ENCODE data around the gene UBFD1. TPM values are rescaled to one million over a fixed set of nuclear protein-coding genes. Genes with fewer than 3 reads are reported as not detected.

The UBFD1 gene
- total RNA-seq, 6 experiments from 2014 or later: 27.6 to 50.5 (median 37.4) TPM

GRCh38 chr16:23594186-23594585 lies 36.7 kb downstream of the UBFD1 start:
- no peak for ATAC-seq
- Histone ChIP-seq H3K4me3 (no peak overlapping the region), H3K36me3 (peaks cover 0 to 30% (median 14%) of the 10 kb centered on the region in 4 donors), H3K27ac (no peak overlapping the region), H3K27me3 (no peaks in the 10 kb centered on the region), H3K9me3 (no peaks in the 10 kb centered on the region), H3K4me1 (peaks cover 0 to 13% (median 6%) of the 10 kb centered on the region in 4 donors)
- TF ChIP-seq POLR2A (IDR thresholded peaks at IDR 0.05): no peak
- TF ChIP-seq, protein P1, sequence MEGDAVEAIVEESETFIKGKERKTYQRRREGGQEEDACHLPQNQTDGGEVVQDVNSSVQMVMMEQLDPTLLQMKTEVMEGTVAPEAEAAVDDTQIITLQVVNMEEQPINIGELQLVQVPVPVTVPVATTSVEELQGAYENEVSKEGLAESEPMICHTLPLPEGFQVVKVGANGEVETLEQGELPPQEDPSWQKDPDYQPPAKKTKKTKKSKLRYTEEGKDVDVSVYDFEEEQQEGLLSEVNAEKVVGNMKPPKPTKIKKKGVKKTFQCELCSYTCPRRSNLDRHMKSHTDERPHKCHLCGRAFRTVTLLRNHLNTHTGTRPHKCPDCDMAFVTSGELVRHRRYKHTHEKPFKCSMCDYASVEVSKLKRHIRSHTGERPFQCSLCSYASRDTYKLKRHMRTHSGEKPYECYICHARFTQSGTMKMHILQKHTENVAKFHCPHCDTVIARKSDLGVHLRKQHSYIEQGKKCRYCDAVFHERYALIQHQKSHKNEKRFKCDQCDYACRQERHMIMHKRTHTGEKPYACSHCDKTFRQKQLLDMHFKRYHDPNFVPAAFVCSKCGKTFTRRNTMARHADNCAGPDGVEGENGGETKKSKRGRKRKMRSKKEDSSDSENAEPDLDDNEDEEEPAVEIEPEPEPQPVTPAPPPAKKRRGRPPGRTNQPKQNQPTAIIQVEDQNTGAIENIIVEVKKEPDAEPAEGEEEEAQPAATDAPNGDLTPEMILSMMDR (IDR thresholded peaks at IDR 0.05): no peak
- DNase-seq: no peak
- intact Hi-C loops (cut with DNase I): no loop called here
- WGBS (ENCODE audit: insufficient coverage, low coverage, low lambda C conversion rate, missing lambda C conversion rate): 100% methylated on average over 7 of the region's 12 CpGs

- TF ChIP-seq POLR2A (IDR thresholded peaks at IDR 0.05): no peak
- TF ChIP-seq, protein P1 (IDR thresholded peaks at IDR 0.05): no peak
- 14% methylated on average over 25 of the region's 34 CpGs for whole genome bisulfite sequencing (ENCODE audit: insufficient coverage, low coverage, low lambda C conversion rate, missing lambda C conversion rate)
- Histone ChIP-seq H3K27ac (peak overlapping the region; percentile 56 to 72 (median 58)), H3K4me3 (peak overlapping the region; percentile 90 to 97 (median 94)), H3K4me1 (peaks cover 0 to 13% (median 6%) of the 10 kb centered on the region in 4 donors), H3K36me3 (peaks cover 0 to 20% (median 7%) of the 10 kb centered on the region in 4 donors), H3K9me3 (no peaks in the 10 kb centered on the region), H3K27me3 (no peaks in the 10 kb centered on the region)
- intact Hi-C loops (cut with DNase I): no loop called here
- DNase-seq (no peak), ATAC-seq (peak; percentile 5 to 10 (median 8))
These were observed 37.9 kb downstream of the UBFD1 start for GRCh38 chr16:23595246-23595950.

DNA sequence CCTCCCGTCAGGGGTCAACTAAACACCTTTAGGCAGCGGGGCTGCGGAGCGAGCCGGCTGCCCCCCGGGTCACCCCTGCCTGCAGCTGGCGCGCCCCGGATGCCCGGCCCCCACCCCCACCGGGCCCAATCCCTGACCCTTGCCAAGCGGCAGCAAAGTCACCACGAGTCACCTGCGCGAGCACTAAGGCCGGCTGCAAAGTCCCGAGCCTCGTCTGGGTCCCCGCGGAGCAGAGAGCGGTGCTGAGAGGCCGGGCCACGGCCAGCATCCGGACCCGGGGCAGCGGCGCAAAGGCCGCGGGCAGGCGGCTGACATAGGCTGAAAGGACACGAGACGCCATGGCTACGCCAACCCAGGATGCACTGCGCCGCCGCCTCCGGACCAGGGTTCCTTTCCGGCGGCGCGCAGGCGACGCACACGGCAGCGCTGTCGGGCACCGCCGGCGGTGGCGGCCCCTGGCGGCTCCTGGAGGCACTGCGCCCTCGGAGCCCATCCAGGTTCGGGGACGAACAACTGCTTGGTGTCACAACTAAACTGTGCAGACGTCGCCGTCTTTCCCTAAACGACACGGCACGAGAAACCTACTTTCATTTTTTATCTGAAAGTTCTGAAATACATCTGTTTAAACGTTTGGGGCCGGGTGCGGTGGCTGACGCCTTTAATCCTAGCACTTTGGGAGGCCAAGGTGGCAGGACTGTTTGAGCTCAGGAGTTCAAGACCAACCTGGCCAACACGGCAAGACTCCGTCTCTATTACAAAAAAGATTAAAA lies 38.6 kb downstream of the UBFD1 start, which contains the start of gene NDUFAB1:
TSS of gene NDUFAB1 (minus strand) at position 366 of the 770 bp plus-strand sequence. CDS start at position 340, 26 bp downstream.
- intact Hi-C loops (cut with DNase I): no loop called here
- ATAC-seq (peak; percentile 99 to 100 (median 100)), DNase-seq (peak; percentile 92 to 94 (median 93))
- 1% methylated on average over 33 of the region's 67 CpGs for WGBS (ENCODE audit: insufficient coverage, low coverage, low lambda C conversion rate, missing lambda C conversion rate)
- Histone ChIP-seq H3K36me3 (peaks cover 0 to 14% (median 7%) of the 10 kb centered on the region in 4 donors), H3K4me3 (peak within 1 kb of the TSS; percentile 90 to 97 (median 94)), H3K27ac (peak within 1 kb of the TSS; percentile 56 to 72 (median 58)), H3K9me3 (no peaks in the 10 kb centered on the region), H3K27me3 (no peaks in the 10 kb centered on the region), H3K4me1 (peaks cover 0 to 13% (median 6%) of the 10 kb centered on the region in 4 donors)
- peak; percentile 37 for TF ChIP-seq POLR2A (IDR thresholded peaks at IDR 0.05)
- TF ChIP-seq, protein P1 (IDR thresholded peaks at IDR 0.05): peak; percentile 100

DNA sequence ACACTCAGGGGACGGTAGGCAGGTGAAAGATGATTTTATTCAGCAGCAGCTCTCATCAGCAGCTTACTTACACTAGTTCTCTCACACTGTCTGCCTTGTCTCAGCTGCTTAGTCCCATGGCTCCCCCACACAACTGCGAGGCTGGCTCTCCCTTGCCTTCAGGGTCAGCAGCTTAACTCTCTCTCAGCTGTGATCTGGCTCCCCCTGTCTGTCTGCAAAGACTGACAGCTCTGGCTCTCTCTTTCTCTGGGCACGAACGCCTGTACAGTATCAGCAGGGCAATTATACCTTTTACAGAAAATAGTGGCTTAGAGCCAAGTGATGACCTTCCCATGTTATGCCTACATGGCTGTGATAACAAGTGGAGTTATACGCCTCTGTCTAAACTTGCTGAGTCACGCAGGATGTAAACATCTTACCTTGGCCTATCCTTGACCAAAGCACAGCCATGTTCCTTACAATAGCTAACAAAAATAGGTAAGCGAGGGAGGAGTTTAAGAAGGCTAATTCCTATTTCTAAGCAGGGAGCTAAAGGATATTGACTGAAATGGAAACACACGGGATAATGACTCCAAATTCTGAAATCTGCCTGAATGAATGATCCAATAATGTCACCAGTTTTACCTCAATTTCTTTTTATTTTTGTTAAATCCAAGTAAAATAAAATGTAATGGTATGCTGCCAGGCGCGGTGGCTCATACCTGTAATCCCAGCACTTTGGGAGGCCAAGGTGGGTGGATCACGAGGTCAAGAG lies 39.7 kb downstream of the UBFD1 start:
- peak; percentile 12 to 19 (median 16) for ATAC-seq
- no peak overlapping the region for H3K27ac ChIP-seq
- H3K4me3 ChIP-seq: no peak overlapping the region
- intact Hi-C loops (cut with DNase I): no loop called here
- no peaks in the 10 kb centered on the region for H3K27me3 ChIP-seq
- DNase-seq: peak in 1 of 3 donors; percentile 46
- TF ChIP-seq, protein P1 (IDR thresholded peaks at IDR 0.05): no peak
- TF ChIP-seq POLR2A (IDR thresholded peaks at IDR 0.05): no peak
- no peaks in the 10 kb centered on the region for H3K9me3 ChIP-seq
- 74% methylated on average over 9 of the region's 11 CpGs for WGBS (ENCODE audit: insufficient coverage, low coverage, low lambda C conversion rate, missing lambda C conversion rate)
- peaks cover 0 to 8% (median 3%) of the 10 kb centered on the region in 4 donors for H3K36me3 ChIP-seq
- peaks cover 0 to 13% (median 6%) of the 10 kb centered on the region in 4 donors for H3K4me1 ChIP-seq
